Activated CD4-positive, alpha-beta memory T cell treated with anti-CD3 and anti-CD28 coated beads, Interleukin-2, amount 10 ng/mL, durations not matched to agents 7 days and 5 days (primary cell): ENCODE results near the gene TSPEAR. TPM values are rescaled to one million over a fixed set of nuclear protein-coding genes. Genes with fewer than 3 reads are reported as not detected.

Experiments
- CTCF ChIA-PET: fragments of 350-600 bp; sonication (Branson Sonifier 250); formaldehyde crosslinking; loops from one replicate; lab custom pipeline; 2021; ENCODE audit warnings: antibody characterized with exemption, inconsistent platforms; lab: Charles Lee
- POLR2A ChIA-PET: fragments of 350-600 bp; sonication (Branson Sonifier 250); formaldehyde crosslinking; loops from one replicate; lab custom pipeline; 2021; ENCODE audit warnings: antibody characterized with exemption; lab: Charles Lee
- DNase-seq: peaks from one replicate; pipeline ENCODE4 v3.0.0-alpha.2; 2020
- H3K27ac Mint-ChIP-seq: one replicate; pipeline ENCODE4 v1.8.0; 2021; ENCODE audit warnings: mild to moderate bottlenecking, mixed read lengths
- H3K27me3 Mint-ChIP-seq: one replicate; pipeline ENCODE4 v1.8.0; 2021; ENCODE audit warnings: mixed read lengths
- H3K36me3 Mint-ChIP-seq: one replicate; pipeline ENCODE4 v1.8.0; 2021; ENCODE audit warnings: low read depth, mixed read lengths
- H3K4me1 Mint-ChIP-seq: one replicate; pipeline ENCODE4 v1.8.0; 2021; ENCODE audit warnings: mixed read lengths
- H3K4me3 Mint-ChIP-seq: one replicate; pipeline ENCODE4 v1.8.0; 2021; ENCODE audit warnings: mild to moderate bottlenecking, mixed read lengths
- H3K9me3 Mint-ChIP-seq: one replicate; pipeline ENCODE4 v1.8.0; 2021; ENCODE audit warnings: mixed read lengths
- total RNA-seq, 2 experiments: library from RNA; stranded (reverse); gene quantifications; one replicate each; pipeline ENCODE4 v1.2.3, GENCODE V29; 2021

The TSPEAR gene
- total RNA-seq, 2 experiments from 2014 or later: not detected

- CTCF ChIA-PET: interaction anchor here (1.5 kb wide), 1 partner anchor 334 kb away, joined by 4 read pairs; no protein-coding TSS in a partner anchor
- POLR2A ChIA-PET: no interaction called here
- peaks cover 6% of the 10 kb centered on the region for H3K9me3 Mint-ChIP-seq
- H3K4me1 Mint-ChIP-seq: peaks cover 5% of the 10 kb centered on the region
- H3K27ac Mint-ChIP-seq: no peak overlapping the region
- peaks cover 6% of the 10 kb centered on the region for H3K27me3 Mint-ChIP-seq
- H3K4me3 Mint-ChIP-seq: no peak overlapping the region
- no peak for DNase-seq
- no peaks in the 10 kb centered on the region for H3K36me3 Mint-ChIP-seq
Observed at GRCh38 chr21:44458971-44459711, 252.2 kb downstream of the TSPEAR start.

- peaks cover 13% of the 10 kb centered on the region for H3K9me3 Mint-ChIP-seq
- peaks cover 5% of the 10 kb centered on the region for H3K4me1 Mint-ChIP-seq
- POLR2A ChIA-PET: interaction anchor here (0.8 kb wide), 1 partner anchor 445 kb away, joined by 3 read pairs; the partner anchor contains the start of gene TRAPPC10
- H3K36me3 Mint-ChIP-seq: no peaks in the 10 kb centered on the region
- DNase-seq: no peak
- CTCF ChIA-PET: interaction anchor here (0.9 kb wide), 1 partner anchor 23 kb away, joined by 3 read pairs; no protein-coding TSS in a partner anchor
- peak overlapping the region; percentile 64 for H3K4me3 Mint-ChIP-seq
- H3K27ac Mint-ChIP-seq: no peak overlapping the region
- H3K27me3 Mint-ChIP-seq: peaks cover 22% of the 10 kb centered on the region
Observed at GRCh38 chr21:44456915-44457736, 254.2 kb downstream of the TSPEAR start.

- no peak for DNase-seq
- POLR2A ChIA-PET: interaction anchor here (0.6 to 2.3 kb wide), 3 partner anchors 14 to 444 kb away, joined by 3 to 21 read pairs (median 3); partner anchors contain the start of genes CFAP410 and TRAPPC10
- Mint-ChIP-seq H3K36me3 (no peaks in the 10 kb centered on the region), H3K4me3 (peak overlapping the region; percentile 76), H3K27ac (no peak overlapping the region), H3K27me3 (peaks cover 27% of the 10 kb centered on the region), H3K9me3 (peaks cover 13% of the 10 kb centered on the region), H3K4me1 (peaks cover 5% of the 10 kb centered on the region)
- CTCF ChIA-PET: no interaction called here
Observed at GRCh38 chr21:44456214-44456914, 255.0 kb downstream of the TSPEAR start.

- H3K4me3 Mint-ChIP-seq: peak overlapping the region; percentile 76
- peaks cover 5% of the 10 kb centered on the region for H3K4me1 Mint-ChIP-seq
- H3K36me3 Mint-ChIP-seq: no peaks in the 10 kb centered on the region
- peak; percentile 53 for DNase-seq
- H3K27me3 Mint-ChIP-seq: peaks cover 29% of the 10 kb centered on the region
- H3K9me3 Mint-ChIP-seq: peaks cover 13% of the 10 kb centered on the region
- POLR2A ChIA-PET: interaction anchor here (0.6 to 2.3 kb wide), 2 partner anchors 14 to 117 kb away, joined by 3 to 21 read pairs; partner anchors contain the start of gene CFAP410
- H3K27ac Mint-ChIP-seq: no peak overlapping the region
- CTCF ChIA-PET: no interaction called here
Observed at GRCh38 chr21:44455524-44456213, 255.7 kb downstream of the TSPEAR start.

GRCh38 chr21:44454747-44455523 lies 256.4 kb downstream of the TSPEAR start, which contains the start of gene LRRC3:
Gene LRRC3 (plus strand): TSS chr21:44455510. CDS start chr21:44456645, 1,135 bp downstream.
- CTCF ChIA-PET: no interaction called here
- Mint-ChIP-seq H3K4me1 (peaks cover 5% of the 10 kb centered on the region), H3K27me3 (peaks cover 33% of the 10 kb centered on the region), H3K36me3 (no peaks in the 10 kb centered on the region), H3K9me3 (peaks cover 13% of the 10 kb centered on the region), H3K27ac (no peak within 1 kb of the TSS), H3K4me3 (peak within 1 kb of the TSS; percentile 76)
- DNase-seq: peak; percentile 88
- POLR2A ChIA-PET: interaction anchor here (2.3 kb wide), 1 partner anchor 116 kb away, joined by 21 read pairs; the partner anchor contains the start of gene CFAP410

GRCh38 chr21:44454058-44454457 lies 257.3 kb downstream of the TSPEAR start:
- Mint-ChIP-seq H3K36me3 (no peaks in the 10 kb centered on the region), H3K27me3 (peaks cover 36% of the 10 kb centered on the region), H3K4me3 (peak overlapping the region; percentile 45), H3K27ac (no peak overlapping the region), H3K9me3 (peaks cover 13% of the 10 kb centered on the region), H3K4me1 (peaks cover 5% of the 10 kb centered on the region)
- CTCF ChIA-PET: no interaction called here
- DNase-seq: no peak
- POLR2A ChIA-PET: no interaction called here

GRCh38 chr21:44453120-44453519 lies 258.3 kb downstream of the TSPEAR start:
- H3K27ac Mint-ChIP-seq: no peak overlapping the region
- CTCF ChIA-PET: no interaction called here
- H3K36me3 Mint-ChIP-seq: no peaks in the 10 kb centered on the region
- no peak overlapping the region for H3K4me3 Mint-ChIP-seq
- peaks cover 40% of the 10 kb centered on the region for H3K27me3 Mint-ChIP-seq
- DNase-seq: no peak
- POLR2A ChIA-PET: no interaction called here
- peaks cover 13% of the 10 kb centered on the region for H3K9me3 Mint-ChIP-seq
- H3K4me1 Mint-ChIP-seq: peaks cover 5% of the 10 kb centered on the region

GRCh38 chr21:44450999-44451398 lies 260.4 kb downstream of the TSPEAR start:
- POLR2A ChIA-PET: no interaction called here

GRCh38 chr21:44450402-44450801 lies 261.0 kb downstream of the TSPEAR start:
- peaks cover 13% of the 10 kb centered on the region for H3K9me3 Mint-ChIP-seq
- ChIA-PET CTCF (no interaction called here), POLR2A (no interaction called here)
- DNase-seq: no peak
- H3K27ac Mint-ChIP-seq: no peak overlapping the region
- H3K4me3 Mint-ChIP-seq: no peak overlapping the region
- no peaks in the 10 kb centered on the region for H3K36me3 Mint-ChIP-seq
- H3K4me1 Mint-ChIP-seq: peaks cover 2% of the 10 kb centered on the region
- peaks cover 44% of the 10 kb centered on the region for H3K27me3 Mint-ChIP-seq

More at GRCh38 chr21:44450999-44451398, 260.4 kb downstream of the TSPEAR start:
- H3K27me3 Mint-ChIP-seq: peaks cover 44% of the 10 kb centered on the region
- no peak overlapping the region for H3K4me3 Mint-ChIP-seq
- H3K36me3 Mint-ChIP-seq: no peaks in the 10 kb centered on the region
- H3K4me1 Mint-ChIP-seq: peaks cover 2% of the 10 kb centered on the region
- peaks cover 13% of the 10 kb centered on the region for H3K9me3 Mint-ChIP-seq
- H3K27ac Mint-ChIP-seq: no peak overlapping the region
- DNase-seq: no peak
- CTCF ChIA-PET: no interaction called here

- Mint-ChIP-seq H3K4me3 (no peak overlapping the region), H3K27ac (no peak overlapping the region), H3K27me3 (peaks cover 44% of the 10 kb centered on the region), H3K36me3 (no peaks in the 10 kb centered on the region), H3K9me3 (peaks cover 13% of the 10 kb centered on the region), H3K4me1 (peaks cover 2% of the 10 kb centered on the region)
- ChIA-PET POLR2A (no interaction called here), CTCF (no interaction called here)
- DNase-seq: no peak
Observed at GRCh38 chr21:44449473-44450363, 261.7 kb downstream of the TSPEAR start.

- POLR2A ChIA-PET: no interaction called here
- peaks cover 3% of the 10 kb centered on the region for H3K9me3 Mint-ChIP-seq
- CTCF ChIA-PET: no interaction called here
Observed at GRCh38 chr21:44448651-44449131, 262.7 kb downstream of the TSPEAR start.

More at GRCh38 chr21:44448651-44449131, 262.7 kb downstream of the TSPEAR start:
- Mint-ChIP-seq H3K4me1 (no peaks in the 10 kb centered on the region), H3K27me3 (peaks cover 34% of the 10 kb centered on the region), H3K4me3 (no peak overlapping the region), H3K36me3 (no peaks in the 10 kb centered on the region), H3K27ac (no peak overlapping the region)
- DNase-seq: no peak
